CD4-positive, alpha-beta T cell (primary cell): Measurements from ENCODE around the gene TSPAN1. TPM values are rescaled to one million over a fixed set of nuclear protein-coding genes. Genes with fewer than 3 reads are reported as not detected.

ENCODE experiments used
- ATAC-seq: fragments of 200-7000 bp; cut with Tn5 transposase; one replicate; pipeline ENCODE4 v1.10.0; 2022; ENCODE audit warnings: mild to moderate bottlenecking; ENCODE audit not compliant: poor library complexity
- CTCF ChIA-PET: fragments of 350-600 bp; sonication (Branson Sonifier 250); formaldehyde crosslinking; loops from one replicate; lab custom pipeline; 2021; ENCODE audit warnings: antibody characterized with exemption, inconsistent platforms; lab: Charles Lee
- POLR2A ChIA-PET: fragments of 350-600 bp; sonication (Branson Sonifier 250); formaldehyde crosslinking; loops from one replicate; lab custom pipeline; 2021; ENCODE audit warnings: antibody characterized with exemption, inconsistent platforms; lab: Charles Lee
- DNase-seq, 14 experiments: peaks; one replicate each; pipeline ENCODE4 v3.0.0-alpha.2; 2013 to 2020; ENCODE audit warnings: mixed read lengths in 2 of 14
- H3K27ac ChIP-seq, 2 donors: one replicate each; pipeline versions ENCODE4 v1.5.1 to v1.7.0; 2013; ENCODE audit warnings: low read length in 2 of 2, low read depth in 1 of 2, mild to moderate bottlenecking in 1 of 2
- H3K27me3 ChIP-seq, 2 experiments: 1 replicate in 1 of 2; 2 replicates in 1 of 2; pipeline versions ENCODE4 v1.6.1 to v1.7.0; 2013; ENCODE audit warnings: low read length in 2 of 2, control low read depth in 1 of 2, mild to moderate bottlenecking in 1 of 2, moderate library complexity in 1 of 2; ENCODE audit not compliant: insufficient read depth in 2 of 2, control insufficient read depth in 1 of 2
- H3K36me3 ChIP-seq: one replicate; pipeline ENCODE4 v1.6.1; 2013; ENCODE audit warnings: low read length, control low read depth; ENCODE audit not compliant: insufficient read depth
- H3K4me1 ChIP-seq: one replicate; pipeline ENCODE4 v1.6.1; 2013; ENCODE audit warnings: low read length, control low read depth; ENCODE audit not compliant: insufficient read depth
- H3K4me3 ChIP-seq: one replicate; pipeline ENCODE4 v1.5.1; 2013; ENCODE audit warnings: mild to moderate bottlenecking, low read length, moderate library complexity
- H3K9me3 ChIP-seq, 2 experiments: 1 replicate in 1 of 2; 2 replicates in 1 of 2; pipeline versions ENCODE4 v1.6.1 to v1.7.0; 2013; ENCODE audit warnings: low read length in 2 of 2, mild to moderate bottlenecking in 2 of 2, control low read depth in 1 of 2, moderate library complexity in 1 of 2; ENCODE audit not compliant: control insufficient read depth in 1 of 2, insufficient read depth in 1 of 2
- H3K27ac Mint-ChIP-seq: one replicate; pipeline ENCODE4 v1.8.0; 2020; ENCODE audit warnings: mixed read lengths
- H3K27me3 Mint-ChIP-seq: one replicate; pipeline ENCODE4 v1.8.0; 2021; ENCODE audit warnings: mixed read lengths
- H3K36me3 Mint-ChIP-seq: one replicate; pipeline ENCODE4 v1.8.0; 2021; ENCODE audit warnings: low read depth, mixed read lengths
- H3K4me1 Mint-ChIP-seq: one replicate; pipeline ENCODE4 v1.8.0; 2021; ENCODE audit warnings: low read depth, mixed read lengths
- H3K4me3 Mint-ChIP-seq: one replicate; pipeline ENCODE4 v1.8.0; 2020; ENCODE audit warnings: mild to moderate bottlenecking, mixed read lengths
- H3K9me3 Mint-ChIP-seq: one replicate; pipeline ENCODE4 v1.8.0; 2020; ENCODE audit warnings: mixed read lengths
- intact Hi-C, 2 experiments: fragments of 100-400 bp; cut with DNase I in 1 of 2; cut with micrococcal nuclease in 1 of 2; formaldehyde crosslinking; loops; one replicate each; pipeline versions ENCODE4 v1.15.1 to v1.9.0; 2023 to 2025; cut with DNase I, micrococcal nuclease
- total RNA-seq, 174 experiments: library from RNA in 2 of 174; stranded (reverse) in 2 of 174; gene quantifications; one replicate each; pipeline ENCODE4 v1.2.3 and lab custom pipeline; 2021 to 2026
- TF ChIP-seq, protein P1 (sequence below): fragments of 200-600 bp; IDR thresholded peaks from one replicate; pipeline ENCODE4 v1.8.0; 2022; ENCODE audit warnings: antibody characterized with exemption, mild to moderate bottlenecking

TSPAN1 gene
- total RNA-seq, 2 experiments from 2014 or later, result not detected

DNA sequence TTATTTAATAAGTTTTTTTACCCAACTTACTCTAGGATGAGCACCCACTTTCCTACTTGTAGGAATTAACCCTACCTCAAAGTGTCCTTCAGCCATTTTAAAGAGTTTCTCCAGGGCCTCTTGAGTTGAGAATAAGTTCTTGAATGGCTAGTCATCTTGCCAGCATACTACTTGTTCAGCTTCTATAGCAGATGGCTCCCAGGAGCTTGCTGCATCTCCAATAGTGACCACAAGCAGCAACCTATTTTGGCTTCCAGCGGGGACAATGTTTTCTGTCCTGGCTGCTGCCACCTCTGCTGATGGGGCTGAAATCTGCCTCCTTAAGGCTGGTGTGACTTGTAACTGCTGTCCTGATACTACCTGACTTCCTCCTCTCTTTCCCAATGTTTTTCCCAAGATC is 21.7 kb upstream of the TSPAN1 start:
- Histone ChIP-seq H3K36me3 (no peaks in the 10 kb centered on the region), H3K27ac (no peak overlapping the region), H3K9me3 (no peaks in the 10 kb centered on the region), H3K4me1 (no peaks in the 10 kb centered on the region), H3K27me3 (no peaks in the 10 kb centered on the region), H3K4me3 (no peak overlapping the region)
- POLR2A ChIA-PET, result no interaction called here
- no peaks in the 10 kb centered on the region for H3K9me3 Mint-ChIP-seq
- CTCF ChIA-PET, result no interaction called here
- no peaks in the 10 kb centered on the region for H3K27me3 Mint-ChIP-seq
- no peaks in the 10 kb centered on the region for H3K36me3 Mint-ChIP-seq
- intact Hi-C loops, result no loop called here
- ATAC-seq, result no peak
- no peak overlapping the region for H3K4me3 Mint-ChIP-seq
- H3K27ac Mint-ChIP-seq, result no peak overlapping the region
- H3K4me1 Mint-ChIP-seq, result no peaks in the 10 kb centered on the region
- TF ChIP-seq, protein P1, sequence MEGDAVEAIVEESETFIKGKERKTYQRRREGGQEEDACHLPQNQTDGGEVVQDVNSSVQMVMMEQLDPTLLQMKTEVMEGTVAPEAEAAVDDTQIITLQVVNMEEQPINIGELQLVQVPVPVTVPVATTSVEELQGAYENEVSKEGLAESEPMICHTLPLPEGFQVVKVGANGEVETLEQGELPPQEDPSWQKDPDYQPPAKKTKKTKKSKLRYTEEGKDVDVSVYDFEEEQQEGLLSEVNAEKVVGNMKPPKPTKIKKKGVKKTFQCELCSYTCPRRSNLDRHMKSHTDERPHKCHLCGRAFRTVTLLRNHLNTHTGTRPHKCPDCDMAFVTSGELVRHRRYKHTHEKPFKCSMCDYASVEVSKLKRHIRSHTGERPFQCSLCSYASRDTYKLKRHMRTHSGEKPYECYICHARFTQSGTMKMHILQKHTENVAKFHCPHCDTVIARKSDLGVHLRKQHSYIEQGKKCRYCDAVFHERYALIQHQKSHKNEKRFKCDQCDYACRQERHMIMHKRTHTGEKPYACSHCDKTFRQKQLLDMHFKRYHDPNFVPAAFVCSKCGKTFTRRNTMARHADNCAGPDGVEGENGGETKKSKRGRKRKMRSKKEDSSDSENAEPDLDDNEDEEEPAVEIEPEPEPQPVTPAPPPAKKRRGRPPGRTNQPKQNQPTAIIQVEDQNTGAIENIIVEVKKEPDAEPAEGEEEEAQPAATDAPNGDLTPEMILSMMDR, result no peak
- DNase-seq, result no peak

DNA sequence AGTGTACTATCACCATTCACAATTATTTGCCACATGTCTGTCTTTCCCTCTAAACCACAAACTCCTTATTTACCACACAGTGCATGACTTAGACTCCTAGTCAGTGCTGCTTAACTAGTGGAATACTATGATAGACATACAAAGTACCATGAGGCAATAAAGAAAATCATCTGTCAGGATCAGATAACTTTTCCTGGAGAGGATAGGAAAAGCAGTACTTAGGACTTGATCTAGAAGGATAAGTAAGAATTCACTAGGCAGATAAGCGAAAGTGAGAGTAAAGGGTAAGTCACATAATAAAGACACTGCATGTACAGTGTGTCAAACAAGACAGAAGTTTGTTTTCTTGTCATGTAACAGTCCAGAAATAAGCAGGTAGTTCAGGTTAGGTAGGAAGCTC is 21.2 kb upstream of the TSPAN1 start:
- H3K27ac Mint-ChIP-seq, result no peak overlapping the region
- no peaks in the 10 kb centered on the region for H3K4me1 Mint-ChIP-seq
- H3K27me3 ChIP-seq, result no peaks in the 10 kb centered on the region
- H3K36me3 Mint-ChIP-seq, result no peaks in the 10 kb centered on the region
- intact Hi-C loops, result no loop called here
- no peaks in the 10 kb centered on the region for H3K27me3 Mint-ChIP-seq
- POLR2A ChIA-PET, result no interaction called here
- CTCF ChIA-PET, result no interaction called here
- H3K9me3 ChIP-seq, result no peaks in the 10 kb centered on the region
- H3K4me3 Mint-ChIP-seq, result no peak overlapping the region
- no peak for ATAC-seq
- no peaks in the 10 kb centered on the region for H3K9me3 Mint-ChIP-seq
- no peak overlapping the region for H3K27ac ChIP-seq
- no peak for DNase-seq
- no peak overlapping the region for H3K4me3 ChIP-seq
- no peaks in the 10 kb centered on the region for H3K4me1 ChIP-seq
- TF ChIP-seq, protein P1, result no peak
- H3K36me3 ChIP-seq, result no peaks in the 10 kb centered on the region

DNA sequence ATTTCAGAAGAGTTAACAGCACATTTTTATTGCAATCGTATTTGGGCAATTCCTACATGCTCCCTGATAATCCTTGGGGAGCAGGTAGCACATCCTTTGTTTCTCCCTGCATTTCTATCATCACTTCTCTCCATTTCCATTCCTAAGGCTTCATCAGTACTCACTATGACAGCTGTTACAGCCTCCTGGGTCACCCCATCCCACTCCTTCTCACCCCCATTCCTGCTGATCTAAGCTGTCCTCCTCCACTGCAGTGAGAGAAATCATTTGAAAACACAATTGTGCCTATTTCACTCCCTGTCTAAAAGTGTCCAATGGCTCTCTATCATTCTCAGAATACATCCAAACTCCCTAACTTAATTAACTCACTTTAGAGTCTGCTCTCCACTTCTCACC is 17.0 kb upstream of the TSPAN1 start:
- CTCF ChIA-PET, result no interaction called here
- Mint-ChIP-seq H3K9me3 (no peaks in the 10 kb centered on the region), H3K27me3 (no peaks in the 10 kb centered on the region), H3K4me3 (no peak overlapping the region), H3K27ac (no peak overlapping the region), H3K4me1 (no peaks in the 10 kb centered on the region), H3K36me3 (no peaks in the 10 kb centered on the region)
- Histone ChIP-seq H3K27ac (no peak overlapping the region), H3K27me3 (peaks cover 0 to 7% of the 10 kb centered on the region in 2 experiments), H3K4me1 (no peaks in the 10 kb centered on the region), H3K36me3 (no peaks in the 10 kb centered on the region), H3K9me3 (no peaks in the 10 kb centered on the region), H3K4me3 (no peak overlapping the region)
- POLR2A ChIA-PET, result interaction anchor here (1.1 kb wide), 1 partner anchor 9 kb away, joined by 4 read pairs; no protein-coding TSS in a partner anchor
- TF ChIP-seq, protein P1, result no peak
- intact Hi-C loops, result no loop called here
- ATAC-seq (no peak), DNase-seq (no peak)
